Measurements from ENCODE around the gene PCBD2.
"Not testable (repeated sequence)": the region's sequence is repeated elsewhere in the genome, so short reads cannot be mapped to it uniquely, and the experiment has no call there.

PCBD2 gene

GRCh38 chr5:134904610-134905245 is at the start of gene PCBD2:
PCBD2 (plus strand) TSS chr5:134905131; CDS start chr5:134905140, 9 bp downstream.
- DNase-seq, result peak; percentile 67 to 79

- DNase-seq, result not testable (repeated sequence)
Observed at GRCh38 chr5:134856465-134856864, 48.5 kb upstream of the PCBD2 start.

GRCh38 chr5:134857401-134857800 is 47.5 kb upstream of the PCBD2 start:
- no peak for DNase-seq

- no peak for DNase-seq
Observed at GRCh38 chr5:134864707-134865106, 40.2 kb upstream of the PCBD2 start.

- DNase-seq, result no peak
Observed at GRCh38 chr5:134873494-134873893, 31.4 kb upstream of the PCBD2 start.

- peak; percentile 49 to 70 for DNase-seq
Observed at GRCh38 chr5:134873987-134874830, 30.7 kb upstream of the PCBD2 start, which contains the start of gene TXNDC15. TXNDC15 (plus strand) TSS chr5:134874371; CDS start chr5:134874428, 57 bp downstream.

- DNase-seq, result peak in 1 of 2 experiments; percentile 13
Observed at GRCh38 chr5:134874831-134875655, 29.9 kb upstream of the PCBD2 start.

GRCh38 chr5:134877159-134877558 is 27.8 kb upstream of the PCBD2 start:
- DNase-seq, result no peak

- no peak for DNase-seq
Observed at GRCh38 chr5:134878403-134878802, 26.5 kb upstream of the PCBD2 start.

- DNase-seq, result no peak
Observed at GRCh38 chr5:134879456-134879855, 25.5 kb upstream of the PCBD2 start.

- not testable (repeated sequence) for DNase-seq
Observed at GRCh38 chr5:134880937-134881336, 24.0 kb upstream of the PCBD2 start.

GRCh38 chr5:134881711-134882110 is 23.2 kb upstream of the PCBD2 start:
- DNase-seq, result not testable (repeated sequence)

- DNase-seq, result no peak
Observed at GRCh38 chr5:134887593-134888159, 17.3 kb upstream of the PCBD2 start.

- no peak for DNase-seq
Observed at GRCh38 chr5:134889335-134889734, 15.6 kb upstream of the PCBD2 start.

GRCh38 chr5:134891473-134891872 is 13.5 kb upstream of the PCBD2 start:
- DNase-seq, result no peak

GRCh38 chr5:134892282-134892681 is 12.6 kb upstream of the PCBD2 start:
- DNase-seq, result no peak

GRCh38 chr5:134892926-134893325 is 12.0 kb upstream of the PCBD2 start:
- DNase-seq, result no peak

- DNase-seq, result no peak
Observed at GRCh38 chr5:134893748-134894505, 11.0 kb upstream of the PCBD2 start.

GRCh38 chr5:134902071-134902801 is 2.7 kb upstream of the PCBD2 start:
- DNase-seq, result no peak

- DNase-seq, result peak; percentile 54 to 65
Observed at GRCh38 chr5:134905246-134905996, 490 bp downstream of the PCBD2 start.

- no peak for DNase-seq
Observed at GRCh38 chr5:134906811-134907210, 1.9 kb downstream of the PCBD2 start.

All from NCI-H187 (cell line).